Sigmoid colon (tissue), 7 donors: Measurements from ENCODE around the gene ENTREP1. TPM values are rescaled to one million over a fixed set of nuclear protein-coding genes. Genes with fewer than 3 reads are reported as not detected.

Experiments used
- DNase-seq: peaks from one replicate; pipeline ENCODE4 v3.0.0-alpha.2; 2019
- H3K27ac ChIP-seq, 4 donors: fragments of 200-600 bp; sonication (generic); one replicate each; pipeline ENCODE4 v1.5.1; 2016 to 2019; ENCODE audit warnings: mild to moderate bottlenecking in 1 of 4
- H3K27me3 ChIP-seq, 3 donors: fragments of 200-600 bp; sonication (generic); one replicate each; pipeline ENCODE4 v1.5.1; 2019; ENCODE audit warnings: mild to moderate bottlenecking in 1 of 3
- H3K36me3 ChIP-seq, 4 donors: fragments of 200-600 bp; sonication (generic); one replicate each; pipeline ENCODE4 v1.5.1; 2016 to 2019
- H3K4me1 ChIP-seq, 4 donors: fragments of 200-600 bp; sonication (generic); one replicate each; pipeline ENCODE4 v1.5.1; 2017 to 2019
- H3K4me3 ChIP-seq, 4 donors: fragments of 200-600 bp; sonication (generic); one replicate each; pipeline ENCODE4 v1.5.1; 2017 to 2019; ENCODE audit warnings: mild to moderate bottlenecking in 2 of 4, moderate library complexity in 1 of 4
- H3K9me3 ChIP-seq, 4 donors: fragments of 200-600 bp in 3 of 4; sonication (generic) in 3 of 4; one replicate each; pipeline versions ENCODE4 v1.5.1 to v1.6.1; 2013 to 2019
- EP300 ChIP-seq, 4 donors: sonication (generic); formaldehyde crosslinking; IDR thresholded peaks; one replicate each; pipeline ENCODE4 v1.6.1; 2017; ENCODE audit warnings: antibody characterized with exemption in 4 of 4
- POLR2A ChIP-seq, 2 donors: fragments of 450-650 bp; IDR thresholded peaks; one replicate each; pipeline ENCODE4 v1.6.1; 2016; ENCODE audit warnings: antibody characterized with exemption in 2 of 2, mild to moderate bottlenecking in 2 of 2, moderate library complexity in 2 of 2
- POLR2AphosphoS5 ChIP-seq, 4 donors: sonication (generic); formaldehyde crosslinking; IDR thresholded peaks; one replicate each; pipeline ENCODE4 v1.6.1; 2017; ENCODE audit warnings: antibody characterized with exemption in 4 of 4
- WGBS, 2 donors: extraction: QIAGEN DNeasy Blood & Tissue Kit; methylation state at CpG; one replicate each; pipeline ENCODE4 v1.1.7; 2013; 5-methylcytosine and 5-hydroxymethylcytosine counted together
- intact Hi-C: fragments of 100-400 bp; cut with DNase I; formaldehyde crosslinking; loops from one replicate; pipeline ENCODE4 v1.15.1; 2023
- polyA plus RNA-seq, 3 donors: library from polyadenylated mRNA; stranded (reverse); fragments of 200-250 nt; gene quantifications; one replicate each; pipeline ENCODE4 v1.2.3, GENCODE V29; 2013
- total RNA-seq, 4 donors: library from RNA; depleted of rRNA; stranded (reverse); fragments of >200 nt; gene quantifications; one replicate each; pipeline ENCODE4 v1.1.0, GENCODE V29; 2016
- TF ChIP-seq, protein P1 (sequence below), 4 experiments: fragments of 450-650 bp in 3 of 4; fragments of 200-600 bp in 1 of 4; IDR thresholded peaks; one replicate each; pipeline ENCODE4 v1.5.1; 2016 to 2019; ENCODE audit warnings: antibody characterized with exemption in 4 of 4, mild to moderate bottlenecking in 3 of 4, moderate library complexity in 2 of 4
- donor health status: healthy with polysubstance abuse.
- donor health status: Bipolar disorder and iron deficiency.
- donor health status: healthy.

The ENTREP1 gene
- total and polyA plus RNA-seq, 7 donors: 1.2 to 81.9 (median 3.7) TPM; not detected in 1

DNA sequence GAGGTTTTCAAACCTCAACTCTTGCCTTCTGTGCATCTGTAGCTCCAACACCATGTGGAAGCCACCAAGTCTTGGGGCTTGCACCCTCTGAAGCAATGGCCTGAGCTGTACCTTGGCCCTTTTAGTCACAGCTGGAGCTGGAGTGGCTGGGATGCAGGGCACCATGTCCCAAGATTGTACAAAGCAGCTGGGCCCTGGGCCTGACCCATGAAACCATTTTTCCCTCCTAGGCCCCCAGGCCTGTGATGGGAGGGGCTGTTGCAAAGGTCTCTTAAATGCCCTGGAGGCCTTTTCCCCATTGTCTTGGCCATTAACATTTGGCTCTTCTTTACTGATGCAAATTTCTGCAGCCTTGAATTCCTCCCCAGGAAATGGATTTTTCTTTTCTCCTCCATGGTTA, 11.8 kb upstream of the ENTREP1 start:
- Histone ChIP-seq H3K9me3 (peaks cover 0 to 9% (median 0%) of the 10 kb centered on the region in 4 donors), H3K36me3 (no peaks in the 10 kb centered on the region), H3K4me1 (peaks cover 0 to 6% (median 5%) of the 10 kb centered on the region in 4 donors), H3K4me3 (no peak overlapping the region), H3K27me3 (no peaks in the 10 kb centered on the region), H3K27ac (no peak overlapping the region)
- no peak for DNase-seq
- intact Hi-C loops: no loop called here
- TF ChIP-seq EP300 (IDR thresholded peaks at IDR 0.05) (no peak), POLR2AphosphoS5 (IDR thresholded peaks at IDR 0.05) (no peak), POLR2A (IDR thresholded peaks at IDR 0.05) (no peak)
- TF ChIP-seq, protein P1, sequence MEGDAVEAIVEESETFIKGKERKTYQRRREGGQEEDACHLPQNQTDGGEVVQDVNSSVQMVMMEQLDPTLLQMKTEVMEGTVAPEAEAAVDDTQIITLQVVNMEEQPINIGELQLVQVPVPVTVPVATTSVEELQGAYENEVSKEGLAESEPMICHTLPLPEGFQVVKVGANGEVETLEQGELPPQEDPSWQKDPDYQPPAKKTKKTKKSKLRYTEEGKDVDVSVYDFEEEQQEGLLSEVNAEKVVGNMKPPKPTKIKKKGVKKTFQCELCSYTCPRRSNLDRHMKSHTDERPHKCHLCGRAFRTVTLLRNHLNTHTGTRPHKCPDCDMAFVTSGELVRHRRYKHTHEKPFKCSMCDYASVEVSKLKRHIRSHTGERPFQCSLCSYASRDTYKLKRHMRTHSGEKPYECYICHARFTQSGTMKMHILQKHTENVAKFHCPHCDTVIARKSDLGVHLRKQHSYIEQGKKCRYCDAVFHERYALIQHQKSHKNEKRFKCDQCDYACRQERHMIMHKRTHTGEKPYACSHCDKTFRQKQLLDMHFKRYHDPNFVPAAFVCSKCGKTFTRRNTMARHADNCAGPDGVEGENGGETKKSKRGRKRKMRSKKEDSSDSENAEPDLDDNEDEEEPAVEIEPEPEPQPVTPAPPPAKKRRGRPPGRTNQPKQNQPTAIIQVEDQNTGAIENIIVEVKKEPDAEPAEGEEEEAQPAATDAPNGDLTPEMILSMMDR (IDR thresholded peaks at IDR 0.05): no peak

DNA sequence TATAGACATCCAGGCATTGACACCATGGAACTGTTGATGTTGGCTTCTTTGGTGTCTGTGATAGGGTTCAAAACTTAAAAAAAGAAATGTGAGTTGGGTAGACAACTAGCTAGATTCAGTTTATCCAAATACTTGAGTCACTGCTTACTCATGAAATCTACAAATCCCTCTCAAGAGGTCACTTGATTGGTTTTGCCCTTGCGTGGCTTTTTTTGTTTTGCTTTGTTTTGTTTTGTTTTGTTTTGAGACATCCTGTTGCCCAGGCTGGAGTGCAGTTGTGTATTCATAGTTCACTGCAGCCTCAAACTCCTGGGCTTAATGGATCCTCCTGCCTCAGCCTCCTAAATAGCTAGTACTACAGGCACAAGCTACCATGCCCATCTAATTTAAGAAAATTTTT, 10.5 kb upstream of the ENTREP1 start:
- WGBS, 2 donors: 66 to 93% methylated on average over 1 of the region's 1 CpG

DNA sequence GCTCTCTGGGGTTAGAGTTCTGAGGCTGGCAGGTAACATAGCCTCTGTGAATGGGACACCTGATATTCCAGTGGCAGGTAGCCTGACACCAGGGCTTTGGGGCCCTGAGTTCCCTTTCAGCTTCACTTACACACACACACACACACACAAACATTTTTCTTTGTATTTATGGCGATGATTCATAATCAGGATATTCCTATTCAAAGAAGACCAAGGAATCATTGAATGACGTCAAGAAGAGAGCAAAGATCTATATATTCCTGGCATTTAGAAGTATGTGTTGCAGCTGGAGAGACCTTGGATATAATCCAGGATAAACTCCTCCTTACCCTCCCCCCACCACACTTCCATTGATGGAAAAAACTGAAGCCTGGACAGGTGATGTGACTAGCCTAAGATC, 7.9 kb upstream of the ENTREP1 start:
- no peak overlapping the region for H3K4me3 ChIP-seq
- no peak for DNase-seq
- TF ChIP-seq, protein P1 (IDR thresholded peaks at IDR 0.05): no peak
- TF ChIP-seq POLR2AphosphoS5 (IDR thresholded peaks at IDR 0.05) (no peak), EP300 (IDR thresholded peaks at IDR 0.05) (no peak), POLR2A (IDR thresholded peaks at IDR 0.05) (no peak)
- intact Hi-C loops: no loop called here
- peaks cover 0 to 9% (median 0%) of the 10 kb centered on the region in 4 donors for H3K9me3 ChIP-seq
- H3K36me3 ChIP-seq: no peaks in the 10 kb centered on the region
- H3K27ac ChIP-seq: no peak overlapping the region
- no peaks in the 10 kb centered on the region for H3K4me1 ChIP-seq
- no peaks in the 10 kb centered on the region for H3K27me3 ChIP-seq
- 64 to 87% methylated on average over 2 of the region's 2 CpGs for WGBS, 2 donors

More for the DNA sequence above, 10.5 kb upstream of the ENTREP1 start:
- Histone ChIP-seq H3K4me1 (no peaks in the 10 kb centered on the region), H3K36me3 (no peaks in the 10 kb centered on the region), H3K27ac (no peak overlapping the region), H3K27me3 (no peaks in the 10 kb centered on the region), H3K9me3 (peaks cover 0 to 9% (median 0%) of the 10 kb centered on the region in 4 donors), H3K4me3 (no peak overlapping the region)
- TF ChIP-seq, protein P1 (IDR thresholded peaks at IDR 0.05): no peak
- TF ChIP-seq EP300 (IDR thresholded peaks at IDR 0.05) (no peak), POLR2A (IDR thresholded peaks at IDR 0.05) (no peak), POLR2AphosphoS5 (IDR thresholded peaks at IDR 0.05) (no peak)
- intact Hi-C loops: no loop called here
- DNase-seq: no peak

DNA sequence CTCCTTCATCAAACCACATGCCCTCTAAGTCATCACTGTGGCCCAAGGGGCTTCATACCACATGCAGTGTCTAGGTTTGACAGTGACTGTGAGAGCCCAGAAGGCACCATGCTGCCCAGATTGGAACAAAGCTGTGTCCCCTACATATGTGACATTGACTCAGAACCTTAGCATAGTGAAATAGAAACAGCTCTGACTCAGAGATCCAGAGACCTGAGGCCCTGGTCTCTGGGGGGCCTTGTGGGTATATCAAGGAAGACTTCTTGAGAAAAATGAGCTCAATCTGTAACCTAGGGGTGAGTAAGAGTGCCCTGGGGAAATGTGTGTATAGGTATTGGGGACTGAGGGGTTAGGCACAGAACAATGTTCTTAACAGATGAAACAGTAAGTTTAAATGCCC, 7.1 kb upstream of the ENTREP1 start:
- H3K27me3 ChIP-seq: no peaks in the 10 kb centered on the region
- intact Hi-C loops: no loop called here
- H3K36me3 ChIP-seq: no peaks in the 10 kb centered on the region
- TF ChIP-seq EP300 (IDR thresholded peaks at IDR 0.05): no peak
- no peak for TF ChIP-seq POLR2AphosphoS5 (IDR thresholded peaks at IDR 0.05)
- TF ChIP-seq, protein P1 (IDR thresholded peaks at IDR 0.05): no peak
- TF ChIP-seq POLR2A (IDR thresholded peaks at IDR 0.05): no peak
- no peak overlapping the region for H3K27ac ChIP-seq
- no peaks in the 10 kb centered on the region for H3K4me1 ChIP-seq
- H3K4me3 ChIP-seq: no peak overlapping the region
- H3K9me3 ChIP-seq: peaks cover 0 to 4% (median 0%) of the 10 kb centered on the region in 4 donors
- DNase-seq: no peak

DNA sequence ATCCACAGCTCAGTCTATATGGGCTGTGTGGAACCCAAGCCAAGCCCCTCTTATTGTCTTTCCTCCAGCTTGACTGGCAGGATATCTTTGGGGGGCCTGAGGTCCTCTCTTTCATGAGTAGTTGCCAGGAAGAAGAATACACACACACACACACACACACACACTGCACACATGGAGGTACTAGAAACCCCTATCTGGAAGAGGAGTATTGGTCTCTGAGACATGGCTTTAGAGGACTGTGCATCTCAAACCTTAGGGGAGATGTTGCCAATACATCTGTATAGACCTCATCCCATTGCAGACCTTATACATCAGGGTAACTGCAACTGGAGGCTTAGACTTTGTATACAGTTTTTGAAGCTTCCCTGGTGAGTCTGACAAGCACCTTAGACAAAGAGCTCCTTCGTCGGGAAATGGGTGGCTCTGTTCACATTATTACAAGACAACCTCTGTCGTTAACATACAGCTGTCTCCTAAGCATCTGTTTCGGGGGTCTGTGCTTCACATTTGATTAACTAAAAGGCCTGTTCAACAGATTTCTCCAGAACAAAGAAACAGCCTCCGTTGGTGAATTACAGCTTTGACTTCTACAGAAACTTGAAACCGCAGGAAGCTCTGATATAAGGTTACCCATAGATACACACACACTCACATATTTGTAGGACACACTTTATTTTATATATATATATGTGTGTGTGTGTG, 5.5 kb upstream of the ENTREP1 start:
- Histone ChIP-seq H3K9me3 (no peaks in the 10 kb centered on the region), H3K27me3 (no peaks in the 10 kb centered on the region), H3K4me3 (no peak overlapping the region), H3K36me3 (no peaks in the 10 kb centered on the region), H3K27ac (no peak overlapping the region), H3K4me1 (peaks cover 0 to 8% (median 1%) of the 10 kb centered on the region in 4 donors)
- 83 to 88% methylated on average over 6 of the region's 6 CpGs for WGBS, 2 donors
- TF ChIP-seq, protein P1 (IDR thresholded peaks at IDR 0.05): no peak
- TF ChIP-seq POLR2AphosphoS5 (IDR thresholded peaks at IDR 0.05) (no peak), EP300 (IDR thresholded peaks at IDR 0.05) (no peak), POLR2A (IDR thresholded peaks at IDR 0.05) (no peak)
- DNase-seq: no peak
- intact Hi-C loops: no loop called here
